GM19467 (cell line): ENCODE results near the gene UBE2H.
A peak's percentile ranks its signal among the peaks of the same experiment; 100 is the strongest.

ENCODE experiments used
- ATAC-seq: cut with Tn5 transposase; IDR thresholded peaks from one replicate; pipeline ENCODE4 v1.9.1; 2021; ENCODE audit warnings: mild to moderate bottlenecking, moderate library complexity; ENCODE audit not compliant: unreplicated experiment

UBE2H gene

DNA sequence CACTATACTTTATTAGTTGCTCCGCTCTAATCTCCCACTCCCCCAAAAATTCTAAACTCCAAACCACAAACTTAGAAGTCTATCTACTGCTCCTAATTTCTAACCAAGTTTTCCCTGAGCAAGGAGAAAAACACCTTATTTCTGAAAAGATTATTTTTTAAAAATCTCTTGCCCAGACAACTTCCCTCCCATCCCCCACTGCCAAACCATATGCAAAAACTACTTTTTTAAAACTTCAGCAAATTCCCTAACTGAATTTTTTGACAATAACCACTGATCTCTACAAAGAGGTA lies 1.9 kb downstream of the UBE2H start:
- no peak for ATAC-seq

DNA sequence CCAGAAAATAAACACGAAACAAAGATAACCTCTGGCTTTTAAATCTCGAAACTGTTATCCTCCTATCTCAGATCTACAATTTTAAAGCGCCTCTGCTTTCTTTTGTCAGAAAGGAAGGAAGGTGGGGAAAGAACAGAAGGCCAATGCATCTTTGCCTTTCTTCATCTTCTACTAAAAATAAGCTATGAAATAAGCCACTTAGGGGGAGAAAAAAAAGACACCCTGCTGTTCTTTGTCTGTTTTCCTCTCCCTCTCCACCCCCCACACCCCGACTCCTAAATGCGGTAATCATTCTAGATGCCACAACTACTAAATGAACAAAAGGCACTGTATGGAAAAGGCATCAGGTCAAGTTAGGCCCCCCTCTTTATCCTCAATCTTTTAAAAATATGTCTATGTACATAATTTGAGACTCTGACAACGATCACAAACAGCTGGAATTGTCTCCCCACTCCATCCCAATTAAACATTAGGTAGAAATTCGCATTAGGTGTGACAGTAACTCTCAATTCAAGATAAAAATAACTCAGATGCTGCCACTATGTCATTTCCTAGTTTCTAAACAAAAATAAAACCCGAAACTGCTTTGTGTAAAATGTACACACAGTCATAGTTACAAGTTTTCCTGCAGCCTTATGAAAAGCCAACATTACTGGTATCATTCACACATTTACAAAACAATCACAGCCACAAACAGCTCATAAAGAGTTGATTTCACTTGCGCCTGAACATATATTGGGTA lies 2.4 kb downstream of the UBE2H start:
- ATAC-seq = no peak

DNA sequence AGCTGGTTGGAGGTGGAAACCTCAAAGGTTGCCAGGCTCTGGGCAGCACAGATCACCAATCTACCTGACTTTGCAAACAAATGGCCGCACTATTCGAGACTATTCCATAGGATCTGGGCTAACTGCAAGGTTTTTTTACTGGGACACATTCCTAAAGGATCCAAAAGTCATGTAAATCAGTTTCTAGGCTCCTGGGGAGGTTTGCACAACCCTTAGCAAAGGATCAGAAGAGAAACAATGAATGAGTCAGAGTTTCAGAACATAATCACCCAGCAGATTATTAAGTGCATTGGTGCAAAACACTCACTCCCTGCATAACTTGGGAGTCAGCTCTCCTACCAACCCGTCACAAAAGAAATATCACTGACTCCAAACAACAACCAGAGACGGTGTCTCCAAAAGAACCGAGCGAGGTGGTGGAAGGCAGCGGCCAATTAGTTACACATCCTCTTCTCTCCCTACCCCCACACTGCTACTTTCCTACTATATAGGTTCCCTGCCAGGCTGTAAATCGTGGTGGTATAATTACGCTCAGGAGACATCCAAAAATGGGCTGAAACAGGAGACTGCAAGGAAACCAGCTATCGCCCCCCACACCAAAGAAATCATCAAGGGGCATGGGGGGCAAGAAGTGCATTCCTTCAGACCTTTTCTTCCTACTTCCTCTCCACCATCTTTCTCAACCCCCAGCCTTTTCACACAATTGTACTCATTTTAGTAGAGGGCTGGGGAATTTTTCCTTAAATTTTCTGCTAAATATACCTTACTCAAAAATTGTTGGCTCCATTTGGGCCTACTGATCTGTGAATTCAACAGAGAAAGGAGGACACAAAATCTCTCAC lies 3.2 kb downstream of the UBE2H start:
- ATAC-seq = peak; percentile 13

DNA sequence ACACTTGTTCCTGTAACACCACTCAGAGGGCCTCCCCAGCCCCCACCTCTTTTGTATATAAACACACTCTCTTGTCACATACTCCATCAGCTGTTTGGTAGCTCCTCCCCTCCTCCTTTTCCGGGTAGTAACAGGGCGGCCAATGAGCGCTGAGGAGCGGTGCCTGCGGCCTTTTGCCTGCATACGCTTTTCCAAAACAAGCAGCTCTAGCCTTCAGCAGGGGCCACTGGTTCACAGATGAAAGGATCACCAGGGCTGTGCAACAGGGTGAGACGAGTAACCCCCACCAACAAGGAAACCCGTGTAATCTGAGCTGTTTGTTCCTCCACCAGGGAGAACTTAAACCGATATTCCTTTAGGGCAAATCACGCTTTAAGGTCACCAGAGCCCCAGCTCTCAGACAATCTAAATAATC lies 3.9 kb downstream of the UBE2H start:
- peak; percentile 46 for ATAC-seq

DNA sequence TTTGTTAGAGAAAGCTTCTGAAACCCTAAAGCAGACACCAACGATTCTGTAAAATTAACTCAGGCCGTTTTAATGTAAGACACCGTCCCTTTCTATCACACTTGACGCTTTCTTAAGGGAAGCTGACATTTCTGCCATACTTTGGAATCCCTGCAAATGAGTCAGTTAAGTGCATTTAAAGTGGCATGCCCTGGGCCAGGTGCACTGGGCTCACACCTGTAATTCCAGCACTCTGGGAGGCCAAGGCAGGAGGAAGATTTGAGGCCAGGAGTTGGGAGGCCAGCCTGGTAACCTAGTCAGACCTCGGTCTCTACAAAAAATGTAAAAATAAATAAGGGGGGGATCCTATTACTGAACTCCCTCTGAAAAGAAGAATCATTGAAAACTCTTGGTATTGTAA lies 4.4 kb downstream of the UBE2H start:
- ATAC-seq = no peak

DNA sequence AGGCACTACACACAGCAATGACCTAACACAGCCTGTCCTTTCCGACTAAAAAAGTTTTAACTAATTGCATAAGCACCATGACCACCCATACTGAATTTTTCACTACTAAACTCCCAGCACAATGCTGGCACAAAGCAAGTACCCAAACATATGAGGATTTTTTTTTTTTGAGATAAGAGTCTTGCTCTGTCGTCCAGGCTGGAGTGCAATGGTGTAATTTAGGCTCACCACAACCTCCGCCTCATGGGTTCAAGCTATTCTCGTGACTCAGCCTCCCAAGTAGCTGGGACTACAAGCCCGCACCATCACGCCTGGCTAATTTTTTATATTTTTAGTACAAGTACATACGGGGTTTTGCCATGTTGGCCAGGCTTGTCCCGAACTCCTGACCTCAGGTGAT lies 5.1 kb downstream of the UBE2H start:
- no peak for ATAC-seq

DNA sequence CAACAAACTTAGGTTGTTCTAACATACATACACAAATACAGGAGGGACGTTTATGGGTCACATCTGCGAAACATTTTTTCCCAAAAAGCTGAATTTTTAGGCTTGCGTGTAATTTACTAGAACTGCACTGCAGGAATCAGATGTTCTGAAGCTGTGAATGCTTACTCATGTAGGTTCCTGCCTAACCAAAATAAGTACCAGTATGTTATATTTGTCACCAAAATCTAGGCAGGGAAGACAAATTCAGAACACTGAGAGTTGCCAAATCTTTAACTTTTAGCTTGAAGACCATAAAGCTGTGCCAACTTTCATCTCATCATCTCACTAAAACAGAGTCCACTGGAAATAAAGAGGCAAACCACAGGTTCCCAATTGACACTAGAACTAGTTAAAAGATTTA lies 5.7 kb downstream of the UBE2H start:
- ATAC-seq = no peak

DNA sequence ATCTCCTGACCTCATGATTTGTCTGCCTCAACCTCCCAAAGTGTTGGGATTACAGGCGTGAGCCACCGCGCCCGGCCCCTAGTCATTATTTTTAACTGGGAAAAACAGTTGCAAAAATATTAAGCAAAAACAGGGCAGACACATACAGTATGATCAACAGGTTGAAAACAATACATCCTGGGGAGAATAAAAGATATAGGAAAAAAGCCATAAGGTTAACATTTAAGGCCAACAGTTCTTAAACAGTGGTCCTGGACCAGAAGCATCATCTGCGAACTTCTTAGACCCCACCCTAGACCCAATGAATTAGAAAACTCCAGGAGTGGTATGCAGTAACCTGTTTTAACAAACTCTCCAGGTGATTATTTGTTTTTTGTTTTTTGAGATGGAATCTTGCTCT lies 6.5 kb downstream of the UBE2H start:
- ATAC-seq = no peak

DNA sequence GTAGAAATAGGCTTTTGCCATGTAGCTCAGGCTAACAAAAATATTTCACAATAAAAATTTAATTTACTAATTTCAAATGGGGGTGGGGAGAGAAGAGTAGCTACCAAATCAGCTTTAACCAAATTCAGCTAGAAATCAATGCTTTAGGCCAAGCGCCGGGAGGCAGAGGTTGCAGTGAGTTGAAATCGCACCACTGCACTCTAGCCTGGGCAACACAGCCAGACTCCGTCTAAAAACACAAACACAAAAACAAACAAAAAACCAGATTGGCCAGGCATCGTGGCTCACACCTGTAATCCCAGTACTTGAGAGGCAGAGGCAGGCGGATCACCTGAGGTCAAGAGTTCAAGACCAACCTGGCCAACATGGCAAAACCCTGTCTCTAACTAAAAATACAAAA lies 9.4 kb downstream of the UBE2H start:
- no peak for ATAC-seq

DNA sequence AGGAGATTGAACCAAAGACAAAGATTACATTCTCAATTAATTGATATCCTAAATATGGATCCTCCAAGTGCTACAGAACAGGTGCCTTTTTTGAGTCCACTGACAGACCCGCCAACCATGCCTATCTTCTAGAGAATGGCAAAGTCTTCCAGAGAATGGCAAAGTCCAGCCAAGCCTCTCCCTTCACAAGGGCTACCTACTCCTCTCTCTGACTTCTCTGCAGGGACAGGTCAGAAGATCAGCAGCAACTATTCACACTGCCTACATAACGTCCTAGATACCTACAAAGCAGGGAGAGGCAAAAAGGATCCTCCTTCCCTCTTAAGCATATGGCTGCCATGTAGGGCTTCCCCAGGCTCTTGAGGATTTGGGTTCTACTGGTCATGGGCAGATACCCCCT lies 12.4 kb downstream of the UBE2H start:
- ATAC-seq = no peak

DNA sequence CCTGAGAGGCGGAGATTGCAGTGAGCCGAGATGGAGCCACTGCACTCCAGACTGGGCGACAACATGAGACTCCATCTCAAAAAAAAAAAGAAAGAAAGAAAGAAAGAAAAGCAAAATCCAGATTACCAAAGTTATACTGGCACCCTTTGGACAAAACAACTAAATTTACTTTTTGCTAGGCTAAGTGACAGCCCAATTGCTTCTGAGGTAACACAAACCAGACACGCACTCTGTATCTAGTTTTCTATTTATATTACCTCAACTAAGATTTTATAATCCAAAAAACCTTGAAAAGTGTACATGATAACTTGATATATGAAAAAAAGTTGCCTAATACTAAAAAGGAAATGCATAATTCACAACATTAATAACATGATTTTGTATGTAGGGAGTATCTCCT lies 12.9 kb downstream of the UBE2H start:
- no peak for ATAC-seq

DNA sequence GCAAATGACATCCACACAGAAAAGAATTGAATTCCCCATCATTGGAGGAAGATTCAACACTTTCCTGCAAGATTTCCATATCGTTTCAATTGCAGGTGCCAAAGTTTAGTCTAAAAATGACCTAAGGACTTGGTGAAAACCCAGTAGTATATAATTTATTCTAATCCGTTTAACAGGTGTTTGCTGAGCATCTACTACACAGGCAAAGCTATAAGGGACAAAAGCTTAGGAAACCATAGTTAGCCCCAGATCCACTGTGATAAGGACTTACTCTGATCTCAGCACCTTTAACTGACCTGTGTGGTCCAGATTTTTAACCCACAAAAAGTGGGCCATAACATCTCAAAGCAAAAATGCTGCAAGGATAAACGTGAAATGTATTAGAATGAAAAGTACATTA lies 19.1 kb downstream of the UBE2H start:
- no peak for ATAC-seq

DNA sequence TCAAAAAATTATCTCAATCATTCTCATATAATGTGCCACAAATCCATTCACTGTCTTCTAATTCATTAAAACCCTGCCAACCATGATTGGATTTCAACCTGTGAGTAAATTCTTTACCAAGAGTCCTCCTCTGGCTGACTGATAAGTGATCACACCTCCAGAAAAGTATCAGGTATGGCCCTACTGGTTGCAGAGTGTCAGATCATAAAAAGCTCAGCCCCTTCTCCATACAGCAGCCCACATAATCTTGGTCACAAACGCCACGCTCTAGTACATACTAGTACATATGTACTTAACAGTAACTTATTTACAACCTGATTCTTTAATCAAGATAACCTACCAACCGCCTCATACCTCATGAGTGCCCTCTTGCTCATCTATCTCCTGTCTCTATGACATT lies 26.1 kb downstream of the UBE2H start:
- no peak for ATAC-seq

DNA sequence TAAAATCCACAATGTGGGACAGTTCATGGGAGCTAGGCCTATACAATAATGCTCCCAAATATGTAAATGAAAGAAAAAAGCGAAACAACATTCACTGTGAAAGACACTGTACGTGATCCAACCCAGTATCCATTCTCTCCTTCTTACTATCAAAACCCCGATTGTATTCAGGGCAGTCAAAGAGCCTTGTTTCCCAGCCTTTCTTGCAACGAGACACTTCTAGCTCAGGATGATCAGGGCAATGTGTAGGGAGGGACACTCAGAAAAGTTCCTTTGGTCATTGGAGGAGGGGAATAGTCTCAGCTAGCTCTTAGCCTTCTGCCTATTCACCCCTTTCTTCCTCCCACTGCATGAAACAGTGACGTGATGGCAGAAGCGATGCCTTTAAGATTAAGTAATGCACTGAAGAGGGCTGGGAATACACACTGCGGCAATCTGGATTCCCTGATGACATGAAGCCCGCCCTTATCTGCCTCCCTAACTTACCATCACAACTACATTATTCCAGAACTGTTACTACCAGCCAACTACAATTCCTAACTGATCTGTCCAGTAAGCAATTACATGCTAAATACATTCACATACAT lies 27.3 kb downstream of the UBE2H start:
- ATAC-seq = no peak

DNA sequence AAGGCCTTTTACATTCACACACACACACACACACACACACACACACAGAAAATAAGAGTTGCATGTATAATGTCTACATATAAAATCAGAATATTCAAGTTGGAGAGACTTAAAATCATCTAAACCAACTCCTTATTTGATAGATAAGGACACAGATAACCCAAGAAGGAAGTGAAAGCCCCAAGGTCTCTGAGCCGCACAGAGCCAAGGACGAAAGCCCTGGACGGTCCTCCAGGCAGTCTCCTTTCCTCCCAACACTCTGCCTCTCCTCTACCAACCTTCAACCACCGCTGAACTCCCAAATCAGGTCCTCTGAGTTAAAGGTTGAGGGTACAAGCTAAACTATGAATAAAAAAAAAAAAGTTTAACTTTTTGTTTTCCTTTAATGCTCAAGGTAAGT lies 28.2 kb downstream of the UBE2H start:
- no peak for ATAC-seq

DNA sequence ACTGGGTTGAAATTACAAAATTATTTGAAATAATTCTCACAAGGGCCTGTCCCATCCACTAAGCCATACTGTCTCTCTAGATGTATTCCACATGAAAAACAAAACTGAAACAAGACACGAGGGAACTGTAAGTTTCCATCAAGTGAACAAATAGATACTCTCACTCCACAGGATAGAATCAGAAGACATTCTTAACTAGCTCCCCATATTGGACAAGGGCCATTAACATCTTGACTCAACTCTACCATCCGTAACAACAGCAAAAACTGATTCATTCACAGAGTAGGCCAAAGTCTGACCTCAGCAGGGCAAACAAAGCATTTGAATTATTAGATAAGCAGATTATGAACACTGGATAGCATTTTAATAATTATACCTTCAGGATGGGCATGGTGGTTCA lies 29.1 kb downstream of the UBE2H start:
- peak; percentile 50 for ATAC-seq

DNA sequence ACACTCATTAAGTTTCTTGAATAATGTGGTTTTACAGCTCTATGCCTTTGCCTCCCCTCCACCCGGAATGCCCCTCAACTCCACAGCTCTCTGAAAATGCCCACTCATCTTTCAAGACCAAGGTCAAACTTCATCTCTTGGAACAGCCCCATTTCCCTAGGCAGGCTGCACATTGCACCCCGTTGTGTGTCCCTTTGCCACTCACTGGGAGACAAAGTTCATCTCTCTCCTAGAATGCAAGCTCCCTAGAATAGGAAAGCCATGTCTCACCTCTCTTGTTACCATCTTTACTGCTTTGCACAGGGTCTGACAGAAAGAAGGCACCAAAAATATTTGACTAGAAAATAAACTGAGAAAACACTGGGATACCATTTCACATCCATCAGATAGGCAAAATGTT lies 33.3 kb downstream of the UBE2H start:
- ATAC-seq = no peak

DNA sequence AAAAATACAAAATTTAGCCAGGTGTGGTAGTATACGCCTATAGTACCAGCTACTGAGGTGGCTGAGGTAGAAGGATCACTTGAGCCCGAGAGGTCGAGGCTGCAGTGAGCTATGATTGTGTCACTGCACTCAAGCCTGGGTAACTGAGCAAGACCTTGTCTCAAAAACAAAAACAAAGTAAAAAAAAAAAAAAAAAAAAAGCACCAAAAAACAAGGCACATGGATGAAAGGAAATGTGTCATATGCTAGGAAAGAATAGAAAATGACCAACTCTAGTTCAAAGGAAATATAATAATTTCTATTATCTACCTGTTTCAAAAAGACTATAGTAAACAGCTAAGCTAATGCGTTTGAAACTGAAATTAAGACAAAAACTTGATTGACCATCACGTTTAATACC lies 33.8 kb downstream of the UBE2H start:
- no peak for ATAC-seq

DNA sequence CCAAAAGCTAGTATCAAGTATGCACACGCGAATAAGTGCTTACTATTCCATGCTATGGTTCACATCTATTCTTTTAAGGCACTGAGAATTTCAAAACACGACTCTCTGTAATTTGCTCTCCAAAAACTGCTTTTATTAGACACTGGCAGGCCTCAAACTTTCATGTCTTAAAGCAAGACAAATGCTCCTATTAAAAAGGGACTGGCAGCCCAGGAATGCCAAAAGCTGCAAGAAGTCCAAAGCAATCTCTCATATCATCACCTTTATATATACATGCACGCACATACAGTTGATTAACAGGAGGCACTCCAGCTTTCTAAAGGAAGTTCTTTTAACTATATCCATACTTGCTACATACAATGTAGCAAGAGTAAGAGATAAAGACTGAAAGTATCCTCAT lies 34.8 kb downstream of the UBE2H start:
- ATAC-seq = no peak

DNA sequence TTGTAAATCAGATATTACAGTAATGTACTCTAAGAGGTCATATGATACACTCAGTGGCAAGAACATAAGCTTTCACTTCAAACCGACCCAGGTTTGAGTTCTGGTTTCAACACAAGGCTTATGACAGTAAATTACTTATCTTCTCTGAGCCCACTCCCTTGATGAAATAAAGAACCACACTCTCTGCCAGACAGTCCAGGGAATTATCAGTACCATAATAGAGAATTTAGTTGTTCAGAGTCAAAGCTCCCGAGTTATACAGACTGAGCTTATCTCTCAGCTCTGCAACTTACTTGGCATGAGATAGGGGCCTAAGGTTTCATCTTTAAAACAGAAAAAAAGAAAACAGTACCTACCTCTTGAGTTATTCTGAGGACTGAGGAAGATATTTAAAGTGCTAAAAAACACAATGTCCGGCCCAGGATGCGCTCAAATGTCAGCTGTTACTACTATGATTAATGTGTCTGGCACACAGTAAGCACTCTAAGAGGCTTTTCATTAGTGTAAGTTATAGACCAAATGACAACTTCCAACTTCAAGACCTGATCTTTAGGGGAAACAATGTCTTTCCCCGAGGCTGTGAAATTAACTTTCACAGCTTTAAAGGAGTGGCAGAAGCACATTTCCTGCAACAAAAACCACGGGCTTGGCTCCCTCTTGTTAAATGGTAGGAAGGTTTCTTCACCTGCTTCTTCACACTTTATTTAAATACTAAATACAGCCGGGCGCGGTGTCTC lies 38.1 kb downstream of the UBE2H start:
- ATAC-seq = no peak

DNA sequence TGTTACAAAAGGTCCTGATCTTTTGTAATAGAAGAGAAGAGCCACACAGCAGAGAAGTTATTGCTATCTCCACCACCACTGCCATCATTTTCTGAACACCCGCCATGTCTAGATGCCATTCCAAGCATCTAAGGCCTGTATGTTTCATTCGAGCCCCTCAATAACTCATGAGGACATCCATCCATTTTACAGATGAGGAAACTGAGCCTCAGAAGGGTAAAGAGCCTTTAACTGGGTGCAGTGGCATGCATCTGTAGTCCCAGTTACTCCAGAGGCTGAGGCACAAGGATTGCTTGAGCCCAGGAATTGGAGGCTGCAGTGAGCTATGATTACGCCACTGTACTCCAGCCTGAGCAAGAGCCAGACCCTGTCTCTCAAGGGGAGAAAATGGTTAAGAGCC lies 39.3 kb downstream of the UBE2H start:
- no peak for ATAC-seq

DNA sequence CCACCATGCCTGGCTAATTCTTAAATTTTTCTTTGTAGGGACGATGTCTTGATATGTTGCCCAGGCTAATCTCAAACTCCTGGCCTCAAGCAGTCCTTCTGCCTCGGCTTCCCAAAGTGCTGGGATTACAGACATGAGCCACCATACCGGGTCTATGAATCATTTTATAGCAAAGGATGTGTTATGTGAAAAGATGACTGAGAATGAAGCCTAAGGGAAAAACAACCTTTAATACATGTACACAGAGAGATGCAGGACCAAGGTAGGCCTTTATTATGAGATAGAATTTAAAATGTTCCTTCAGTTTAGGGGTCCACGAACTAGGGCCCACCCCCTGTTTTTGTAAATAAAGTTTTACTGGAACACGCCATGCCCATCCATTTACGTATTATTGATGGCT lies 41.0 kb downstream of the UBE2H start:
- no peak for ATAC-seq
